H9 (cell line): Measurements from ENCODE around the gene KANK4. TPM values are rescaled to one million over a fixed set of nuclear protein-coding genes. Genes with fewer than 3 reads are reported as not detected.

Experiments
- DNase-seq: peaks from one replicate; pipeline ENCODE4 v3.0.0-alpha.2; 2017
- H2AFZ ChIP-seq: one replicate; pipeline ENCODE4 v1.6.1; 2013; ENCODE audit warnings: mild to moderate bottlenecking, low read length, control low read depth, moderate library complexity
- H2AK5ac ChIP-seq: 2 replicates; pipeline ENCODE4 v1.6.1; 2013; ENCODE audit warnings: low read length, control low read depth, mixed read lengths; ENCODE audit not compliant: insufficient read length
- H2BK120ac ChIP-seq: one replicate; pipeline ENCODE4 v1.6.1; 2013; ENCODE audit warnings: low read depth, mild to moderate bottlenecking, low read length, control low read depth, inconsistent platforms; ENCODE audit not compliant: poor library complexity, severe bottlenecking
- H2BK12ac ChIP-seq: 2 replicates; pipeline ENCODE4 v1.6.1; 2013; ENCODE audit warnings: low read length, control low read depth, mixed read lengths, low read depth; ENCODE audit not compliant: insufficient read length
- H2BK15ac ChIP-seq: 2 replicates; pipeline ENCODE4 v1.6.1; 2013; ENCODE audit warnings: low read depth, low read length, control low read depth
- H2BK20ac ChIP-seq: one replicate; pipeline ENCODE4 v1.6.1; 2013; ENCODE audit warnings: low read depth, mild to moderate bottlenecking, low read length, control low read depth, inconsistent platforms; ENCODE audit not compliant: poor library complexity, severe bottlenecking
- H2BK5ac ChIP-seq: 2 replicates; pipeline ENCODE4 v1.6.1; 2013; ENCODE audit warnings: low read length, control low read depth, mixed read lengths; ENCODE audit not compliant: insufficient read length
- H3K14ac ChIP-seq: 2 replicates; pipeline ENCODE4 v1.6.1; 2013; ENCODE audit warnings: low read length, control low read depth; ENCODE audit not compliant: insufficient read depth
- H3K18ac ChIP-seq: 2 replicates; pipeline ENCODE4 v1.6.1; 2013; ENCODE audit warnings: low read depth, mild to moderate bottlenecking, mixed read lengths, low read length, control low read depth; ENCODE audit not compliant: insufficient read length
- H3K23ac ChIP-seq: 2 replicates; pipeline ENCODE4 v1.6.1; 2013; ENCODE audit warnings: low read length, control low read depth, mixed read lengths, low read depth; ENCODE audit not compliant: insufficient read length
- H3K23me2 ChIP-seq: 2 replicates; pipeline ENCODE4 v1.6.1; 2013; ENCODE audit warnings: low read depth, mild to moderate bottlenecking, mixed read lengths, low read length, control low read depth; ENCODE audit not compliant: insufficient read length, poor library complexity, severe bottlenecking
- H3K27ac ChIP-seq: 2 replicates; pipeline ENCODE4 v1.5.1; 2013; ENCODE audit warnings: low read length, control low read depth, mixed read lengths, low read depth; ENCODE audit not compliant: insufficient read length
- H3K27me3 ChIP-seq: 2 replicates; pipeline ENCODE4 v1.6.1; 2013; ENCODE audit warnings: low read length, control low read depth, inconsistent platforms; ENCODE audit not compliant: insufficient read depth
- H3K4ac ChIP-seq: 2 replicates; pipeline ENCODE4 v1.6.1; 2013; ENCODE audit warnings: low read depth, mild to moderate bottlenecking, control low read depth, inconsistent platforms, low read length, moderate library complexity
- H3K4me1 ChIP-seq: 2 replicates; pipeline ENCODE4 v1.6.1; 2013; ENCODE audit warnings: low read length, control low read depth, inconsistent platforms; ENCODE audit not compliant: insufficient read depth
- H3K4me2 ChIP-seq: 2 replicates; pipeline ENCODE4 v1.6.1; 2013; ENCODE audit warnings: low read length, control low read depth, mixed read lengths; ENCODE audit not compliant: insufficient read length, insufficient read depth
- H3K56ac ChIP-seq: 2 replicates; pipeline ENCODE4 v1.6.1; 2013; ENCODE audit warnings: low read depth, mild to moderate bottlenecking, mixed read lengths, low read length, control low read depth; ENCODE audit not compliant: insufficient read length
- H3K79me1 ChIP-seq: 2 replicates; pipeline ENCODE4 v1.6.1; 2013; ENCODE audit warnings: low read depth, mild to moderate bottlenecking, moderate library complexity, low read length, control low read depth, inconsistent platforms; ENCODE audit not compliant: insufficient read depth, poor library complexity, severe bottlenecking
- H3K79me2 ChIP-seq: 2 replicates; pipeline ENCODE4 v1.6.1; 2013; ENCODE audit warnings: low read length, control low read depth, inconsistent platforms; ENCODE audit not compliant: insufficient read depth
- H3K9ac ChIP-seq: 2 replicates; pipeline ENCODE4 v1.6.1; 2013; ENCODE audit warnings: low read length, control low read depth, mixed read lengths; ENCODE audit not compliant: insufficient read length; ENCODE audit errors: extremely low read depth
- H3K9me3 ChIP-seq: one replicate; pipeline ENCODE4 v1.6.1; 2013; ENCODE audit warnings: low read depth, low read length, inconsistent platforms; ENCODE audit not compliant: control insufficient read depth
- H3T11ph ChIP-seq: one replicate; pipeline ENCODE4 v1.6.1; 2013; ENCODE audit warnings: mild to moderate bottlenecking, low read length, control low read depth, inconsistent platforms
- H4K20me1 ChIP-seq: one replicate; pipeline ENCODE4 v1.6.1; 2013; ENCODE audit not compliant: control insufficient read depth, insufficient read length, insufficient read depth
- H4K5ac ChIP-seq: 2 replicates; pipeline ENCODE4 v1.6.1; 2013; ENCODE audit warnings: low read depth, mild to moderate bottlenecking, mixed read lengths, low read length, control low read depth; ENCODE audit not compliant: insufficient read length
- H4K8ac ChIP-seq: replicated peaks from 2 replicates; pipeline ENCODE4 v1.6.1; 2013; ENCODE audit warnings: low read length, control low read depth, mixed read lengths, low read depth; ENCODE audit not compliant: insufficient read length
- H4K91ac ChIP-seq: 2 replicates; pipeline ENCODE4 v1.6.1; 2013; ENCODE audit warnings: low read depth, mild to moderate bottlenecking, moderate library complexity, mixed read lengths, low read length, control low read depth; ENCODE audit not compliant: insufficient read length
- H3K27ac Mint-ChIP-seq, 3 experiments: 2 replicates in 2 of 3; 3 replicates in 1 of 3; pipeline ENCODE4 v1.8.0; 2020 to 2021; ENCODE audit warnings: mixed read lengths in 3 of 3, mild to moderate bottlenecking in 1 of 3, moderate library complexity in 1 of 3
- H3K27me3 Mint-ChIP-seq: 2 replicates; pipeline ENCODE4 v1.8.0; 2021; ENCODE audit warnings: low read depth, mild to moderate bottlenecking, moderate library complexity, mixed read lengths
- H3K36me3 Mint-ChIP-seq, 3 experiments: 2 replicates in 2 of 3; 3 replicates in 1 of 3; pipeline ENCODE4 v1.8.0; 2020 to 2021; ENCODE audit warnings: low read depth in 3 of 3, mixed read lengths in 3 of 3; ENCODE audit not compliant: insufficient read depth in 1 of 3
- H3K4me1 Mint-ChIP-seq, 2 experiments: 2 replicates each; pipeline ENCODE4 v1.8.0; 2020; ENCODE audit warnings: mixed read lengths in 2 of 2
- H3K4me3 Mint-ChIP-seq, 2 experiments: 2 replicates in 1 of 2; 3 replicates in 1 of 2; pipeline ENCODE4 v1.8.0; 2020 to 2021; ENCODE audit warnings: mild to moderate bottlenecking in 2 of 2, mixed read lengths in 2 of 2, moderate library complexity in 1 of 2
- H3K9me3 Mint-ChIP-seq, 2 experiments: 2 replicates in 1 of 2; 3 replicates in 1 of 2; pipeline ENCODE4 v1.8.0; 2020; ENCODE audit warnings: mild to moderate bottlenecking in 2 of 2, mixed read lengths in 2 of 2, moderate library complexity in 1 of 2
- CTCF ChIP-seq: fragments of 200-600 bp; sonication (generic); conservative IDR thresholded peaks from 3 replicates; pipeline ENCODE4 v1.8.0; 2021; ENCODE audit warnings: antibody characterized with exemption, mild to moderate bottlenecking
- WGBS: extraction: QIAGEN DNeasy Blood & Tissue Kit; methylation state at CpG from one replicate; pipeline ENCODE4 v1.1.7; 2013; ENCODE audit warnings: missing lambda C conversion rate, low lambda C conversion rate, mixed read lengths; ENCODE audit not compliant: insufficient read length; ENCODE audit errors: extremely low coverage; 5-methylcytosine and 5-hydroxymethylcytosine counted together
- total RNA-seq: library from RNA; stranded (reverse); gene quantifications from 2 replicates; pipeline ENCODE4 v1.2.1, GENCODE V29; 2021

The KANK4 gene
- total RNA-seq, 1 experiment from 2014 or later = 0.15 TPM

- H2BK12ac ChIP-seq = no peak overlapping the region
- no peak overlapping the region for H4K91ac ChIP-seq
- no peak overlapping the region for H3K56ac ChIP-seq
- no peaks in the 10 kb centered on the region for H3K9me3 ChIP-seq
- no peak overlapping the region for H3K4ac ChIP-seq
- H3K27me3 ChIP-seq = no peaks in the 10 kb centered on the region
- no peak overlapping the region for H3K4me2 ChIP-seq
- H4K20me1 ChIP-seq = no peaks in the 10 kb centered on the region
- Mint-ChIP-seq H3K4me3 (no peak overlapping the region), H3K27ac (peak overlapping the region in 2 of 3 experiments; percentile 1 to 11; a peak in 2 of 7 replicates), H3K27me3 (no peaks in the 10 kb centered on the region), H3K4me1 (peaks cover 48 to 51% of the 10 kb centered on the region in 2 experiments), H3K9me3 (0 out of 5 replicates have a peak, but pooled peaks cover 0 to 2% of the 10 kb centered on the region in 2 experiments), H3K36me3 (peaks cover 8 to 11% (median 9%) of the 10 kb centered on the region in 3 experiments; a peak in 6 of 7 replicates)
- H3K23ac ChIP-seq = no peak overlapping the region
- no peak overlapping the region for H3T11ph ChIP-seq
- H2BK120ac ChIP-seq = no peak overlapping the region
- H3K9ac ChIP-seq = no peak overlapping the region
- no CpG with 5 or more reads among the region's 6 CpGs for WGBS
- no peaks in the 10 kb centered on the region for H3K79me1 ChIP-seq
- no peak overlapping the region for H2BK5ac ChIP-seq
- H2AFZ ChIP-seq = no peak overlapping the region
- H2AK5ac ChIP-seq = no peak overlapping the region
- no peak for TF ChIP-seq CTCF
- no peak overlapping the region for H4K5ac ChIP-seq
- H3K79me2 ChIP-seq = no peaks in the 10 kb centered on the region
- no peaks in the 10 kb centered on the region for H3K23me2 ChIP-seq
- no peak overlapping the region for H3K18ac ChIP-seq
- no peak overlapping the region for H4K8ac ChIP-seq
- DNase-seq = no peak
- no peak overlapping the region for H3K14ac ChIP-seq
- peaks cover 6% of the 10 kb centered on the region; the same call in 1 of the 2 replicates for H3K4me1 ChIP-seq
- no peak overlapping the region for H2BK15ac ChIP-seq
- H3K27ac ChIP-seq = no peak overlapping the region
- H2BK20ac ChIP-seq = no peak overlapping the region
Measured at GRCh38 chr1:62234688-62235087, 84.5 kb downstream of the KANK4 start.
